ENCODE results near the gene THAP12.

GRCh38 chr11:76327202-76327601 is 53.7 kb downstream of the THAP12 start:
- TF ChIP-seq, protein P1, sequence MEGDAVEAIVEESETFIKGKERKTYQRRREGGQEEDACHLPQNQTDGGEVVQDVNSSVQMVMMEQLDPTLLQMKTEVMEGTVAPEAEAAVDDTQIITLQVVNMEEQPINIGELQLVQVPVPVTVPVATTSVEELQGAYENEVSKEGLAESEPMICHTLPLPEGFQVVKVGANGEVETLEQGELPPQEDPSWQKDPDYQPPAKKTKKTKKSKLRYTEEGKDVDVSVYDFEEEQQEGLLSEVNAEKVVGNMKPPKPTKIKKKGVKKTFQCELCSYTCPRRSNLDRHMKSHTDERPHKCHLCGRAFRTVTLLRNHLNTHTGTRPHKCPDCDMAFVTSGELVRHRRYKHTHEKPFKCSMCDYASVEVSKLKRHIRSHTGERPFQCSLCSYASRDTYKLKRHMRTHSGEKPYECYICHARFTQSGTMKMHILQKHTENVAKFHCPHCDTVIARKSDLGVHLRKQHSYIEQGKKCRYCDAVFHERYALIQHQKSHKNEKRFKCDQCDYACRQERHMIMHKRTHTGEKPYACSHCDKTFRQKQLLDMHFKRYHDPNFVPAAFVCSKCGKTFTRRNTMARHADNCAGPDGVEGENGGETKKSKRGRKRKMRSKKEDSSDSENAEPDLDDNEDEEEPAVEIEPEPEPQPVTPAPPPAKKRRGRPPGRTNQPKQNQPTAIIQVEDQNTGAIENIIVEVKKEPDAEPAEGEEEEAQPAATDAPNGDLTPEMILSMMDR (IDR thresholded peaks at IDR 0.05; ENCODE audit: extremely low read depth in 1 of 2, insufficient read depth in 1 of 2, low read depth in 1 of 2, low read length in 2 of 2): no peak
- TF ChIP-seq POLR2AphosphoS5 (IDR thresholded peaks at IDR 0.05; ENCODE audit: insufficient read depth, low read depth, low read length) (no peak), POLR2A (IDR thresholded peaks at IDR 0.05; ENCODE audit: low read depth, low read length) (no peak), EZH2 (IDR thresholded peaks at IDR 0.05; ENCODE audit: borderline replicate concordance, low read depth, low read length, severe bottlenecking) (no peak), JUN (IDR thresholded peaks at IDR 0.05; ENCODE audit: borderline replicate concordance, insufficient read depth, insufficient read length, low read depth) (no peak), FOS (IDR thresholded peaks at IDR 0.05; ENCODE audit: borderline replicate concordance, insufficient read depth, low read length) (no peak), GATA2 (IDR thresholded peaks at IDR 0.05; ENCODE audit: insufficient read depth, insufficient read length, low read depth, low read length) (no peak), MYC (IDR thresholded peaks at IDR 0.05; ENCODE audit: low read depth, low read length) (no peak)
- TF ChIP-seq, protein P2, sequence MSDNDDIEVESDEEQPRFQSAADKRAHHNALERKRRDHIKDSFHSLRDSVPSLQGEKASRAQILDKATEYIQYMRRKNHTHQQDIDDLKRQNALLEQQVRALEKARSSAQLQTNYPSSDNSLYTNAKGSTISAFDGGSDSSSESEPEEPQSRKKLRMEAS (IDR thresholded peaks at IDR 0.05; ENCODE audit: insufficient read depth, insufficient read length): no peak

Data from endothelial cell of umbilical vein (primary cell).